HG03558 (cell line): ENCODE measurements around the gene ZNF672.
"Not testable (repeated sequence)": the region's sequence is repeated elsewhere in the genome, so short reads cannot be mapped to it uniquely, and the experiment has no call there.

Source experiments
- ATAC-seq: cut with Tn5 transposase; IDR thresholded peaks from one replicate; pipeline ENCODE4 v1.9.1; 2021; ENCODE audit warnings: moderate number of reproducible peaks; ENCODE audit not compliant: unreplicated experiment; ENCODE audit errors: extremely low read depth

ZNF672 gene

DNA sequence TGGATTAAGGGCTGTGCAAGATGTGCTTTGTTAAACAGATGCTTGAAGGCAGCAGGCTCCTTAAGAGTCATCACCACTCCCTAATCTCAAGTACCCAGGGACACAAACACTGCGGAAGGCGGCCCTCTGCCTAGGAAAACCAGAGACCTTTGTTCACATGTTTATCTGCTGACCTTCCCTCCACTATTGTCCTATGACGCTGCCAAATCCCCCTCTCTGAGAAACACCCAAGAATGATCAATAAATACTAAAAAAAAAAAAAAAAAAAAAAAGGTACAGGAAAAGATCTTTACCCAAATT lies 7.4 kb upstream of the ZNF672 start:
- ATAC-seq, result not testable (repeated sequence)

DNA sequence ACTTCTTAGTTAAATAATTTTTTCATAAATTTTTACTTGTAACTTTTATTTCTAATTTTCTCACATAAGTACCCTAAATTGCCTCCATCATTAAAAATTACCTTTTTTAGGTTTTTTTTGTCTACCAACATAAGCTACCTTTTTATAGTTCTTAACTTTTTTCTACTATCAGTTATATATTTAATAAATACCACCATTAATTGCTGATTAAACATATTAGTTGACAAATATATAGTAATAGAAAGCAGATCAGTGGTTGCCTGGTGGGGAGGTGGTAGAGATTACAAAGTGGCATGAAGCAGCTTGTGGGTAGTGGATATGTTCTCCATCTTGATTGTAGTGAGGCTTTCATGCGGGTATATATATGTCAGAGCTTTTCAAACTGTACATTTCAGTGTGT lies 6.2 kb upstream of the ZNF672 start:
- ATAC-seq, result no peak

DNA sequence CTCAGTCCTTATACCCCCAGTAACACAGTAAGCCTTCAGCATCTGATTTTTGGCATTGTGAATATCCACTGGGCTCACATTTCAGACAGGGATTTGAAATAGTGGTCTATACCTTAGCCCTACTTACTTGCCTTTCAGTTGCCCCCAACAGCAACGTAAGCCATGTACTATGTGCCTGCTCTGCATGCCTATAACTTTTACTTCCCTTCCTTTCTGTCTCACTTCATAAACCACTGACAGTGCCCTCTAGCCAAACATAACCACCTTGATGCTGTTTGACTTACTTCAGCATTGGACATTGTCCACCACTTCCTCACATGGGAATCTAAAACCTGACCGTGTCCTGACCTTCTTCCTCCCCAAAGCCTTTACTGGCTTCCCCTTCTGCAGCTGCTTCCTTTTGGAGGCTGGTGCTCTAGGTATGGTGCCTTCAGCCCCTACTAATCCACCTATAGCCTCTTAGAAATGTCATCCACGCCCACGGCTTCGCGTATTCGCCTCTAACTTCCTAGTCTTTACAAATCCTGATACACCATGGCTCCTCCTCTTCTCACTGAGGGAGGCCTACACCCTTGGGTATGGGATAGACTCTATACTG lies 3.6 kb upstream of the ZNF672 start:
- no peak for ATAC-seq

GRCh38 chr1:248837045-248837780 lies 811 bp upstream of the ZNF672 start:
- ATAC-seq, result no peak

DNA sequence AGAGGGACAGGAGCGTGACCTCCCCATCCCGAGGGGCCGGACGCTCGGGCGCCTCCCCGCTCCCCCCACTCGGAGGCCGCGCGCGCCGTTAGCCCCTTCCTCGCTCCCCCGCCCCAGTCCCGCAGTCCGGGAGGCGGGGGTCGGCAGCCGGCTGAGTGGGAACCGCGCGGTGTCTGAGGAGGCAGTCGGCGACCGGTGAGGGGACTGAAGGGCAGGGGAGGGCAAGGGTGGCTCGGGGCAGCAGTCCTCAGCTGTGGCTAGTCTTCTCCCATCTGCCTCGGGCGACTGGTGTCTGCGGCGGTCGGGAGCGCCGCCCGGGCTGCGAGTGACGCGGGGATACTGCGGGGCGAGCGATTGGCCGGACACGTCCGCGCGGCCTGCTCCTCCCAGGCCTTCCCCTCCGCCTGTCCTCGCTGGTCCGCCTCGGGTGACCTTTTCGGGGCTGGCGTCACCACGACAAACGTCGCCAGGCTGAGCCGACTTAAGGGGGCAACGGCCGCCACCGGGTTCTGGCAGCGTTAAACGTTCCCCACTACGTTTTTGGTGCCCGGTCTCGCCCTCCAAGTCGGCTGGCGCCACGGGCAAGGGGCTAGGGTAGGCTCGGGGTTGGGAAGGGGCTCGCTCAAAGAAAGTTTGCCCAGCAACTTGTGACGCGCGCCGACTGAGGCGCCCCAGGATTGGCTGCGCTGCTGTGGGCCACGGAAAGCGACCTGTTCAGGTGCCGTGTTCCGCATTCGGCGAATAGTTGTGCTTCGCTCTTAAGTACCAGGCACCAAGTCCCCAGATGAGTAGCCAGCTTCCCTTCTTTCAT lies 538 bp downstream of the ZNF672 start:
- ATAC-seq, result peak; percentile 47

GRCh38 chr1:248839168-248839555 lies 1.1 kb downstream of the ZNF672 start:
- no peak for ATAC-seq

- no peak for ATAC-seq
Observed at GRCh38 chr1:248840946-248841345, 2.9 kb downstream of the ZNF672 start.

DNA sequence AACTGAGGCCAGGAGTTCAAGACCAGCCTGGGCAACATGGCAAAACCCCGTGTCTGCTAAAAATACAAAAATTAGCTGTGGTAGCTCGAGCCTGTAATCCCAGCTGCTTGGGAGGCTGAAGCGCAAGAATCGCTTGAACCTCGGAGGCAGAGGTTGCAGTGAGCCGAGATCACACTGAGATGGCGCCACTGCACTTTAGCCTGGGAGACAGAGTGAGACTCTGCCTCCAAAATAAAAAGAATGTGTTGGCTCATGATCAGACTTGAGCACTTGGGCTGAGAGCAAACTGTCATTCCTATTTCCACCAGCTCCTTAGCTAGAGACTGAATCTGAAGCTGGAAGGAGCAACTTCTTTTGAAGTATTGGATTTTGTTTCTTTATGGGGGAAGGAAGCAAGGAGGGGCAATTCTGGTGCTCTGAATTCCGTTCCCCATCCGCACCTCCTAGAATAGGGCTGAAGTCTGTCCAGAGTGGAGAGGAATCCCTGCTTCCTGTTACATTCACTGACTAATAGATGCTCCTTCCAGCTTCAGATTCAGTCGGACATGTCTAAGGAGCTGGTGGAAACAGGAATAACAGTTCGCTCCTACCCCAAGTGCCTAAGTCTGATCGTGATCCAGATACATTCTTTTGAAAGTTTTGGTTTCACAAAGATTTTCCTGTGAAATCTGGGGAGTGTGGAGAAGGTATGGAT lies 3.8 kb downstream of the ZNF672 start:
- no peak for ATAC-seq

DNA sequence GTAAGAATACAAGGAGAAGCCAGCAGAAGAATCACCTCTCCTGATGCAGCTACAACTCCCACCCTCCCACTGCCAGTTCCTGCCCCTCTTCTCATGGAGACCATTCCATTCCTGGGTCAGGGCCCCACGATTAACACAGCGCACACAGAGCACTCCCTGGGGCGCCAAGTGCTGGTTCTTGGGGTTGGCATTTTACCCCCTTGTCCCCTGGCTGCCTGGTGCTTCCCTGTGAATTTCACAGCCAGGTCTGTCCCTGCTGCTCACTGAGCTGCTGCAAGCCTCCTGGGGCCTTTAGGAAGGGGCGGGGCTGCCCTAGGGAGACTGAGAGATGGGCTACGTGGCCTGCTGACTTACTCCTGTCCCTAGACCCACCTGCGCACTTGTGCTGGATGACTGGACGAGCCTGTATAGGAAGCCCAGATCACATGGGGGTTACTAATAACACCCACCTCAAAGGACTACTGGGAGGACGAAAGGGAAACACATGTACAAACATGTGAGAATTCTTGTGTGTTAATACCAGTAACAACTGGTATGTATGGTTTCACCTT lies 4.8 kb downstream of the ZNF672 start:
- peak; percentile 23 for ATAC-seq

- no peak for ATAC-seq
Observed at GRCh38 chr1:248843687-248844086, 5.7 kb downstream of the ZNF672 start.

DNA sequence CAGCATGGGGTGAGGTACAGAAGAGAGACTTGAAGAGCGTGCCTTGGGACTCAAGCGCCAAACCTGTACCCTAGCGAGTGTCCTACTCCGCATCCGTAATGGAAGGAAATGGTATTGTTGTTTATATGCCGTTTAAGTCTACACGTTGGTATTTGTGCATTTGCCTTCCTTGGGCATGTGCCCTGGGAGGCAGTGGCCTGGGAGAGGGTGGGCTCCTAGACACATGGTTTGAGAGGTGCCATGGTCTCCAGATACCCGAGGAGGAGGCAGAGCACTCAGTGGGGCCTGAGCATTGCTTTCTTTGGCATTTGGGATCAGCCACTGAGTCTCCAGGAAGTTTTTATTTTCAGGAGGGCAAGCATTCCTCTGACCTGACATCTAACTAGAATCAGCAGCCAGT lies 6.5 kb downstream of the ZNF672 start:
- ATAC-seq, result no peak

GRCh38 chr1:248847181-248847955 lies 9.3 kb downstream of the ZNF672 start:
- ATAC-seq, result no peak

- no peak for ATAC-seq
Observed at GRCh38 chr1:248847956-248848561, 10.0 kb downstream of the ZNF672 start.

GRCh38 chr1:248848602-248849001 lies 10.6 kb downstream of the ZNF672 start:
- no peak for ATAC-seq

DNA sequence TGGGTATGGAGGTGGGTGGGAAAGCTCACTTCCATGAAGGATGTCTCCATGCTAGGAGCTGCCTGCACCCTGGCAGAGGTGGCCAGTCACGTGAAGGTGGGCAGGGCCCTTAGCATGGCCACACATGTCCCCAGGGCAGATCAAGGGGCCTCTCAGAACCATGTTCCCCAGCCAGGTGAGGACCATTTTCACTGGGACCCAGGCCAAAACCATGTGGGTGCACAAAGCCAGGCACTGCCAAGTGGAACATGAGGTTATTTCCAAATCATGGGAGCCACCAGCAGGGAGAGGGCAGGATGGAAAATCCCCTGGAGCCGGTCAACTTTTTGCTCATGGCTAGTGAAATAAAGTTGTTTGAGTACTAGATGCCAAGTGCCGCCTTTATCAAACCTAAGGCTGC lies 11.1 kb downstream of the ZNF672 start:
- no peak for ATAC-seq

- ATAC-seq, result no peak
Observed at GRCh38 chr1:248849637-248850036, 11.6 kb downstream of the ZNF672 start.

- no peak for ATAC-seq
Observed at GRCh38 chr1:248850124-248850523, 12.1 kb downstream of the ZNF672 start.

DNA sequence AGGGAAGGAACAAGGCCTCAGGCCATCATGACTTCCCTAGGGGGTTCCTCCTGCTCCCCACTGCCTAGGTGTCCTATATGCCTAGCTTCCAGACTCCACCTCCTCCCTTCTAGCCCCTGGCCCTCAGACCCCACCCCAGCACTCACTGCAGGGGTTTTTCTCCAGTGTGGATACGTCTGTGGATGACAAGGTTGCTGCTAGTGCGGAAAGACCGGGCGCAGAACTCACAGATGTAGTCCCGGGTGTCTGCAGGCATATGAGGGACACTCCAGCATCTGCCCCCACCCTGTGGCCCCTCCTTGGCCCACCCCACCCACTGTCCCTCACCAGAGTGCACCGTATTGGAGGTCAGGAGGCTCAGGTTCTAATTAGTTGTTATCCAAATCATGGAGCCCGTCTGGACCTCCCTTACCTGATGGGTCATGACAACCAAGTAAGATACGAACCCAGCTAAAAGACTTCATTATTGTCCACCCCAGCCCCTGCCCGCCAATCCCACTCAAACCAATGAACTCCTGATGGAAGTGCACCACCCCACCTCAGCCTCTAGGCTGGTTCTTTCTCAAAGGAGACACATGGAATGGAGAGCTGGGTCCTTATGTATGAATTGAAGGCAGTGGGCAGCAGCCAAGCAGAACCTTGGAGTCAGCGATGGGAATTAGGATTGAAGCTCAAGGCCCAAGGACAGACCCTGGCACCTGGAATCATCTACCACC lies 12.7 kb downstream of the ZNF672 start:
- no peak for ATAC-seq

DNA sequence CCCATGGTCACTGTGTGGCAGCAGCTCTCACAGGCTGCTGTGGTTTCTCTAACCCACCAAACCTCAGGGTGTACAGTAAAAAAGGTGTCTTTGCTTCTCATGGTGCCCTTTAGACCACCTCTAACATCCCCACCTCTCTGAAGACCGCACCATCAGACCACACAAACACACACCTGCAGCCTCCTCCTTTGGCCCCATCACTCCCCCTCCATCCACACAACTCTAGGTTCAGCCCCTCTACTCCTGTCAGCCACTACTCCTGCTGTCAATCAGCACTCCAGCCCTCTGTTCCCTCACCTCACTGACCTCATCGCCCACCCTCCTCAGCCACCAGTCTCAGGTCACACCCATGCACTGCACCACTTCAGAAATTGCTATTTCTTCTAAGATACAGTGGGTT lies 13.4 kb downstream of the ZNF672 start:
- no peak for ATAC-seq
